ENCODE measurements around the gene ROBO1. TPM values are rescaled to one million over a fixed set of nuclear protein-coding genes. Genes with fewer than 3 reads are reported as not detected.

Gene ROBO1
- total RNA-seq, 1 donor, result 69.8 TPM

- DNase-seq (ENCODE audit: insufficient read length, low spot score, missing footprints), result peak; percentile 21
- peak overlapping the region; percentile 100 for H3K4me2 ChIP-seq (ENCODE audit: insufficient read depth, low read length)
- peaks cover 63% of the 10 kb centered on the region for H3K79me2 ChIP-seq (ENCODE audit: insufficient read depth, low read length)
- no peaks in the 10 kb centered on the region for H3K9me3 ChIP-seq (ENCODE audit: low read depth, low read length)
- TF ChIP-seq, protein P1, sequence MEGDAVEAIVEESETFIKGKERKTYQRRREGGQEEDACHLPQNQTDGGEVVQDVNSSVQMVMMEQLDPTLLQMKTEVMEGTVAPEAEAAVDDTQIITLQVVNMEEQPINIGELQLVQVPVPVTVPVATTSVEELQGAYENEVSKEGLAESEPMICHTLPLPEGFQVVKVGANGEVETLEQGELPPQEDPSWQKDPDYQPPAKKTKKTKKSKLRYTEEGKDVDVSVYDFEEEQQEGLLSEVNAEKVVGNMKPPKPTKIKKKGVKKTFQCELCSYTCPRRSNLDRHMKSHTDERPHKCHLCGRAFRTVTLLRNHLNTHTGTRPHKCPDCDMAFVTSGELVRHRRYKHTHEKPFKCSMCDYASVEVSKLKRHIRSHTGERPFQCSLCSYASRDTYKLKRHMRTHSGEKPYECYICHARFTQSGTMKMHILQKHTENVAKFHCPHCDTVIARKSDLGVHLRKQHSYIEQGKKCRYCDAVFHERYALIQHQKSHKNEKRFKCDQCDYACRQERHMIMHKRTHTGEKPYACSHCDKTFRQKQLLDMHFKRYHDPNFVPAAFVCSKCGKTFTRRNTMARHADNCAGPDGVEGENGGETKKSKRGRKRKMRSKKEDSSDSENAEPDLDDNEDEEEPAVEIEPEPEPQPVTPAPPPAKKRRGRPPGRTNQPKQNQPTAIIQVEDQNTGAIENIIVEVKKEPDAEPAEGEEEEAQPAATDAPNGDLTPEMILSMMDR (IDR thresholded peaks at IDR 0.05; ENCODE audit: extremely low read depth, low read depth, low read length), result no peak
- peak overlapping the region; percentile 82 for H3K4me3 ChIP-seq (ENCODE audit: insufficient read depth, low read length)
- H3K36me3 ChIP-seq (ENCODE audit: insufficient read depth, low read length), result no peaks in the 10 kb centered on the region
- no peak overlapping the region for H3K27ac ChIP-seq (ENCODE audit: low read depth, low read length)
- no peaks in the 10 kb centered on the region for H3K27me3 ChIP-seq (ENCODE audit: insufficient read depth, low read length)
- peaks cover 23% of the 10 kb centered on the region for H3K4me1 ChIP-seq (ENCODE audit: insufficient read depth, low read length)
- peaks cover 25% of the 10 kb centered on the region for H4K20me1 ChIP-seq (ENCODE audit: insufficient read depth, low read length)
- no peak overlapping the region for H2AFZ ChIP-seq (ENCODE audit: low read length)
Observed at GRCh38 chr3:79015854-79016253, 751.9 kb downstream of the ROBO1 start.

GRCh38 chr3:79012946-79013362 lies 754.8 kb downstream of the ROBO1 start:
- Histone ChIP-seq H3K4me2 (ENCODE audit: insufficient read depth, low read length) (no peak overlapping the region), H2AFZ (ENCODE audit: low read length) (no peak overlapping the region), H3K4me1 (ENCODE audit: insufficient read depth, low read length) (peaks cover 17% of the 10 kb centered on the region), H3K4me3 (ENCODE audit: insufficient read depth, low read length) (no peak overlapping the region), H4K20me1 (ENCODE audit: insufficient read depth, low read length) (peaks cover 25% of the 10 kb centered on the region), H3K27me3 (ENCODE audit: insufficient read depth, low read length) (no peaks in the 10 kb centered on the region), H3K79me2 (ENCODE audit: insufficient read depth, low read length) (peaks cover 75% of the 10 kb centered on the region), H3K27ac (ENCODE audit: low read depth, low read length) (no peak overlapping the region), H3K9me3 (ENCODE audit: low read depth, low read length) (no peaks in the 10 kb centered on the region), H3K36me3 (ENCODE audit: insufficient read depth, low read length) (no peaks in the 10 kb centered on the region)
- DNase-seq (ENCODE audit: insufficient read length, low spot score, missing footprints), result no peak
- TF ChIP-seq, protein P1 (IDR thresholded peaks at IDR 0.05; ENCODE audit: extremely low read depth, low read depth, low read length), result no peak

- Histone ChIP-seq H3K36me3 (ENCODE audit: insufficient read depth, low read length) (no peaks in the 10 kb centered on the region), H3K4me2 (ENCODE audit: insufficient read depth, low read length) (no peak overlapping the region), H3K27ac (ENCODE audit: low read depth, low read length) (no peak overlapping the region), H3K4me1 (ENCODE audit: insufficient read depth, low read length) (peaks cover 17% of the 10 kb centered on the region), H4K20me1 (ENCODE audit: insufficient read depth, low read length) (peaks cover 25% of the 10 kb centered on the region), H2AFZ (ENCODE audit: low read length) (no peak overlapping the region), H3K79me2 (ENCODE audit: insufficient read depth, low read length) (peaks cover 75% of the 10 kb centered on the region), H3K9me3 (ENCODE audit: low read depth, low read length) (no peaks in the 10 kb centered on the region), H3K4me3 (ENCODE audit: insufficient read depth, low read length) (no peak overlapping the region), H3K27me3 (ENCODE audit: insufficient read depth, low read length) (no peaks in the 10 kb centered on the region)
- DNase-seq (ENCODE audit: insufficient read length, low spot score, missing footprints), result no peak
- TF ChIP-seq, protein P1 (IDR thresholded peaks at IDR 0.05; ENCODE audit: extremely low read depth, low read depth, low read length), result no peak
Observed at GRCh38 chr3:79012530-79012913, 755.3 kb downstream of the ROBO1 start.

DNA sequence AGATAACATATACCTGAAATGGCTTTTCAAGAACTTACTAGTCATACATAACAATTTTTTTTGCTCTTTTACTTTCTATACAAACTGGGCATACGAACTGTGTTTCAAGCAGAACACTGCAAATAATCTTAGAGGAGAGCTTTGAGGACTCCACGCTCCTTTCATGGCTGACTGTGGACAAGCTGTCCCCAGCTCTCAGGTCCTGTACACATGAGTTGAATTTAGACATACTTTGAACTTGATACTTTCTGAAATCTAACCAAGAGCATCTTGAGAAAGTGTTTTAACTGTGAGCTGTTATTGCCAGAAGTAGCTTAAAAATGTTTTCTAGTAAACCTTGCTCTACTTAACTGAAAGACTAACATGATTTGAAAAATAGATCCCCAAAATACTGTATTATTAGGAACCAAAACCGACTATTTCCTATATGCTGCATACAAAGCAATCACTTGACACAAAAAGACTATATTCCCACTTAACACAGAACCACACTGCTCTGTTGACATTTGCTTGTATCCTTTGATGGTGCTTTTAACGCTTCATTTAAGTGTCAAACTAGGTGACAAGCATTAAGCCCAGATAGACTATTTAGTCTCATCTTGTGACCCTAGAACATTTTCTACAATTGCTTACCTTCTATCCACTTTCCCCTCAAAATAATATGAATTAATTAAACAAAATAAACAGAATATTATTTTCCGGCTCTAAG lies 755.8 kb downstream of the ROBO1 start:
- H3K4me1 ChIP-seq (ENCODE audit: insufficient read depth, low read length), result peaks cover 17% of the 10 kb centered on the region
- H3K79me2 ChIP-seq (ENCODE audit: insufficient read depth, low read length), result peaks cover 74% of the 10 kb centered on the region
- H3K27me3 ChIP-seq (ENCODE audit: insufficient read depth, low read length), result no peaks in the 10 kb centered on the region
- H3K4me3 ChIP-seq (ENCODE audit: insufficient read depth, low read length), result no peak overlapping the region
- H3K27ac ChIP-seq (ENCODE audit: low read depth, low read length), result no peak overlapping the region
- no peak overlapping the region for H3K4me2 ChIP-seq (ENCODE audit: insufficient read depth, low read length)
- no peak for DNase-seq (ENCODE audit: insufficient read length, low spot score, missing footprints)
- no peak overlapping the region for H2AFZ ChIP-seq (ENCODE audit: low read length)
- TF ChIP-seq, protein P1 (IDR thresholded peaks at IDR 0.05; ENCODE audit: extremely low read depth, low read depth, low read length), result no peak
- H3K9me3 ChIP-seq (ENCODE audit: low read depth, low read length), result no peaks in the 10 kb centered on the region
- peaks cover 25% of the 10 kb centered on the region for H4K20me1 ChIP-seq (ENCODE audit: insufficient read depth, low read length)
- no peaks in the 10 kb centered on the region for H3K36me3 ChIP-seq (ENCODE audit: insufficient read depth, low read length)
